CD4-positive, alpha-beta T cell treated with Interleukin-4 for 4 hours (primary cell): ENCODE results near the gene SOHLH2.

Source experiments
- DNase-seq: peaks from one replicate; pipeline ENCODE4 v3.0.0-alpha.2; 2020

Gene SOHLH2

GRCh38 chr13:36175621-36176020 is 38.7 kb downstream of the SOHLH2 start:
- DNase-seq = no peak

GRCh38 chr13:36174923-36175322 is 39.4 kb downstream of the SOHLH2 start:
- DNase-seq = no peak

DNA sequence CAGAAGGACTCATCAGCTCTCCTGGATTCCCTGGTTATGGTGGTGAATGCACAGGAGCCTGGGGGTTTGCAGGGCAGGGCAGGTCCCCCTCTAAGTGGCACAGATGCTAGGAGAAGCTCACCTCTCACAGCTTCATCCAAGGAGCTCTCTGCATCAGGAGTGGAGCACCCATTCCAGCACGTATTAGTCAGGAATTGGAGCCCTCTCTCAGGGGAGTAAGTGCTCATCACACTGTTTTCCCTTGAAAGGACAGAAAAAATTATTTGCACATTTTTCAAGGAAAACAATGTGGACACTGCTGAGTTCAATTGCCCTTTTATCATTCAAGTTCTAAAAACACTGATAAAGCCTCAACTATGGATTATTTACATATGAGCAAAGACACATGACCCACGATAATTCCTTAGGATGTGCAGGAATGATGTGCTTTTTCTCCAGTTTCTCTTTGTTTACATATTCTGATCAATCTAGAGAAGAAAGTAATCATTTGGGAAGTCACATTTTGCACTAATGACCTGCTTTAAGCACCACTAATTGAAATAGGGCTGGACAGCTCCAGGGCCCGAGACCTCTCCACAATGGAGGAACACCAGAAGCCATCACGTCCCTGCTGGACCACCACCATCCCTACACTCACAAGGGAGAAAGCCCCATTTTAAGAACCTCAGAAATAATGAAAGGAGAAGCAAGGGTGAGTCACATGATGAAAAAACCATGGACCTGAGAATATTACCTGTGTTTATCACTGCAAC is 40.6 kb downstream of the SOHLH2 start:
- no peak for DNase-seq

DNA sequence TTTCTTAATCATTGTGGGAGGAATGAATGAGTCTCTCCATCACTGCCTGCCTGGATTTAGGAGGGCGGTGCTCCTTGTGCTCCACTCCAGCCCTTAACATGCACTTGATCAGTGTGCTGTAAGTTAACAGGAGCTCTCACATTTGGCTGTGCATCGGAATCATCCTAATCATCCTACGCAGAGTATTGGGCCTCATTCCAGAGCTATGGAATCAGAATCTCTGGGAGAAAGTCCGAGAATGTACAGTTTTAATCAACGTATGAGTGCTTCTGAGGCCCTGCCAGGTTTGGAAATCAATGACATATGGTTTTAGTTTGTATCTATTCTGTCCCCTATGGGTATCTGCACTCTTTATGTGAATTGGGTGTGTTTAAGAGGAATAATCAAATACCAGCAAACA is 48.3 kb downstream of the SOHLH2 start:
- no peak for DNase-seq

DNA sequence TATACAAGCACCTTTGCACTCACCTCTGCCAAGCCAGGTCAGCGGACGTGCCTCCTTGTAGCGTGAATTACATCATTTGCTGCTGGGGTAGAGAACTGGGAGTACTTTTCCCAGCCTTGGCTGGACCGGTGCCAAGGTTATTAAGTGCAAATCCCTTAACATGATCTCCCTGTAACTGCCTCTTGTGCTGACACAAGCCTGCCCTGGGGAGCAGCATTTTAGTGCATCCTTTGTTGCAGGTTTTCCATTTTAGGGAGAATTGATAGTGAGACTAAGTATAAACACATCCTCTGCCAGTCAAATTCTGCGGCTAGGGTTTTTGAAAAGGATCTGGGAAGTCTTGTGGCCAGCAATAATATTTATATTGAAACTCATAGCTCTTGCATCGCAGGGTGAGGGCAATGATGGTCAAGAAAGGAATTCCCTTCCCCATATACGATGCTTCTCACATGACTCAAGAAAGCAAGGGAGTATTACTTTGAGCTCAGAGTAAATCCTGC is 50.5 kb downstream of the SOHLH2 start:
- no peak for DNase-seq

- DNase-seq = no peak
Measured at GRCh38 chr13:36163286-36163685, 51.1 kb downstream of the SOHLH2 start.

DNA sequence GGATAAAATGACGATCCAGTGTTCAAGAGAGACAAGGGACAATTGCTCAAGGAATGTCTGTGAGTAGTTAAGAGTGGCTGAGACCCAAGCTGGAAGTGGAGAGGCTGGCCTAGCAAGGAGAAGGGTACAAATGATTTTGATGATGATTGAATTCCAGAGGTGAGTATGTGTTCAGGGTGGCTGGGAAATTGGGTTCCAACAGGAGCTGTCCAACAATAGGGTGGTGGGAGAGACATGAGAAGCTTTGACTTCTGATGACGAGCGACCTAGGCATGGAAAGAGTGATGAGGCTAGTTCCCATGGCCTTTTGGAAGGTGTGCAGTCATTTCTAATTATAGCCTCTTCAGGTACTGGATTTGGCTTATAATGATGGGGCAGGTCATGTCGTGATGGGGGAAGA is 54.1 kb downstream of the SOHLH2 start:
- no peak for DNase-seq

GRCh38 chr13:36158611-36159010 is 55.7 kb downstream of the SOHLH2 start:
- no peak for DNase-seq

- no peak for DNase-seq
Measured at GRCh38 chr13:36157480-36157879, 56.9 kb downstream of the SOHLH2 start.

DNA sequence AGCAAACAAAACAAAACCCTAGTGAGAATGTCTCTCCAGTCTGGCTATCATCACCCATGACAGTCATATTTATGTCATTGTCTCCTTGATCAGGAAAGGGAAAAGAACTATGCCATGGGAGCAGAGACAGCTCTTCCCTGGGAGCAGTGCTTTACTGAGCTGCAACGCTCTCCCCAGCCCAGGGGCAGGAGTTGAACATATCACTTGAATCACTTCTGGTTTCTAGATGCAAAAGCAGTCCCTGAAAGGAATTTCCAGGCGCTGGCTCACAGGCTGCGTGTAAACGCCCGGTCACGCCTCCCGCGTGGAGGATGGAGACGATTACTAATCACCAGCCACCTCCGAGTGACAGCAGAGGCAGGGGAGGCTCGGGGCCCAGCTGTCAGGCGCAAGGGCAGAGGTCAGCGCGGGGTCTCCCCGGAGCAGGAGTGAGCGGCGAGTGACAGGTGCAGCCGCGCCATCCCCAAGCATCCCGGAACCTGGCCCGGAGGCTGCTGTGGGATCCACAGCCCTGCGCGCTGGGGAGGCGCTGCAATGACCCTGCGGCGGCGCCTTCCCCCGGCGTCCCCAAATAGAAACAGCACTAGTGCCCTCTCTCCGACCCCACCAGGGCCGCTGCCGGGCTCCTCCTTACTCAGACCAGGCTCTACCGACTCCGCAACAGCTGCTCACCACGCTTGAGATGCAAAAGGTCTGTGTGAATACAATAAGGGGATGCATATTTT is 59.6 kb downstream of the SOHLH2 start:
- no peak for DNase-seq

- no peak for DNase-seq
Measured at GRCh38 chr13:36151591-36151990, 62.8 kb downstream of the SOHLH2 start.

- no peak for DNase-seq
Measured at GRCh38 chr13:36148446-36148845, 65.9 kb downstream of the SOHLH2 start.

GRCh38 chr13:36147330-36147729 is 67.0 kb downstream of the SOHLH2 start:
- no peak for DNase-seq

DNA sequence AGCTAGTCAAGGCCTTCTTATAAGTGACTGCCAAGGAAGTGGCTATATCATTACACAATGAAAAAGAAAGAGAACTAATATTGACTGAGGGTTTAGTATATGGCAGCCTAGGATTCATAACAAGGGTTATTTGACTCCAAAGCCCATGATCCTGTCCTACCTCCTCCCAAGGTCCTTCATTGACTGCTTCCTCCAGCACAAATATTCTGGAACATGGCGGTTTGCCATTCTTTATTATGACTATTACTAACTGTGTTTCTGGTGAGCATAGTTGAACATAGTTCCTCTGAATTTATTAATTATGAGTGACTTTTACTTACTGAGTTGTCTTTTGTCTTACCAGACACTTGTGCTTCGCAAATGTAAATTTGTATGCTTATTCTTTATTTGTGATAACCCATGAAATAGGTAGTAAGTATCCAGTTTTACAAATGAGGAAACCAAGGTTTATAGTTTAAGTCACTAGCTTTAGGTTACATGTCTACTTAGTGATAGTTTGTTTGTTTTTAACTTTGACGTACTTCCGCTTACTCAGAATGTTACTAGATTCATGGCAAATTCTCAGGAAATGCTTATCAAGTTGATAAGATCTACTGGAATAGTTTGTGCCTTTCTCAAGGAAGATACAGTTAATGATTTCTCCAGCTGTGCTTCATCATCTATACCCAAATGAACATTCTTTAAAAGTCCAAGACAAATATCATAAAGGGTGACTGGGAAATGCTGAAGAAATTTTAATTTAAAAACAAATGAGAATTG is 67.7 kb downstream of the SOHLH2 start:
- no peak for DNase-seq

DNA sequence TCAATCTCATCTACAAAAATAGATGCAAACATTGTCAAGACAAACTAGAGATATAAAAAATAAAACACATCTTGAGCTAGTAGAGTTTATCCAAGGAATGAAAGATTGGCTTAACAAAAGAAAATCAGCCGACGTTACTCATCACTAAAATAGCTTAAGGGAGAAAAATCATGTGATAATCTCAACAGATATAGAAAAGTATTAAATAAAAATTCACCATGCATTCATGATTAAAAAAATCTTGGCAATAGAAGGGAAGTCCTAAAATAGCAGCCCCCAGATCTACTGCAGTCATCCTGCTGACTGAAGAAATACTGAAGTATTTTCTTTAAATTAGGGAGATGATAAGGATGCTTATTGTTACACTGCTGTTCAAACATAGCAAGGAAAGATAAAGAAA is 70.6 kb downstream of the SOHLH2 start:
- DNase-seq = no peak

DNA sequence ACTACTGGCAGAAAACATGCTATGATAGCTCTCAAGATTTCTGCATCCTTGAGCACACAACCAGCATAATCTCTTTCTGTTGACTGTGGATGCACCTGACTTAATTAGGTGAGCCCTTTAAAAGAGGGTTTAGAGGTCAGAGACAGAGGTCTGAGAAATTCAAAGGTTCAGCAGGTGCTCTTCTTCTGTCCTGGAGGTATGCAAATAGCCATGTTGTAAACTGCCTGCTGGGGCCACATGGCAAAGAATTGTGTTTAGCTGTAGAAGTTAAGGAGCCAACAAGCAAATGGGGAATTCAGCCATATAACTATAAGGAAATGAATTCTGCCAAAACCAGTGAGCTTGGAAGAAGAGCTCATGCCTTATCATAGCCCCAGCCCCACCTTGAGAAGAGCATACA is 71.6 kb downstream of the SOHLH2 start:
- no peak for DNase-seq

- no peak for DNase-seq
Measured at GRCh38 chr13:36135876-36136275, 78.5 kb downstream of the SOHLH2 start.

- no peak for DNase-seq
Measured at GRCh38 chr13:36134632-36135031, 79.7 kb downstream of the SOHLH2 start.

DNA sequence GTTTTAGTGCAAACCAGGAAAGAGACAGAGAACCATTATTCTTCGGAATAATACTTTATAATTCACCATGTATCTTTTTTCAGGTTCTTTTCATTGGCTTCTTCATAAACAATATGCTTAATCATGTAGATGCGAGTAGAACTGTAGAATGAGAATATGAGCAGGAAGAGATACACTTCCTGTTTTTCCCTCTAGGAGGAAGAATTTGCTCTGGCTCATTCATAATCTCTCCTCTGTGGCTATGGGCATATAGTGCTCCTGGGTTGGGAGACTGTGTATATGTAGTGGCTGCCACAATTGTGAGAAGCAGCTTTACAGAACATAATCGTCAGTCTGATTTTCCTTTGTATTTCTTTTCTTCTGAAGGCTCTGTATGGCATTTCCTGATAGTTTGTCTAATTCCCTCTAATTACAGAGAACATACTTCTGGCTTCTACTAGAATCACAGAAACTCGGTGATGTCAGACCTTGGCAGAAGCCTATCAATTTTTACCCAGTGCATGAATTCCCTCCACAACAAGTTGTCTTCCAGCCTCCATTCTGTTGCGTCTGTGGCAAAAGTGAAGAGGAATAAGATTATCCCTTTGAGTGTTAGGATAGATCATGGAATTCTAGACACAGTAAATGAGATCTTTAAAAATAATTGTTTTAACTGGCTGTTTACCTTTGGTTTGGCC is 80.3 kb downstream of the SOHLH2 start:
- DNase-seq = no peak

GRCh38 chr13:36132376-36132775 is 82.0 kb downstream of the SOHLH2 start:
- no peak for DNase-seq

- DNase-seq = no peak
Measured at GRCh38 chr13:36131931-36132297, 82.4 kb downstream of the SOHLH2 start.

- DNase-seq = no peak
Measured at GRCh38 chr13:36131222-36131930, 83.0 kb downstream of the SOHLH2 start, which contains the start of gene DCLK1. DCLK1 (minus strand) TSS chr13:36131382.
